Upper lobe of left lung (tissue), 4 donors: ENCODE results near the gene UBE2I.

ENCODE experiments used
- CTCF ChIP-seq, 6 experiments: fragments of 450-650 bp in 4 of 6; fragments of 200-600 bp in 2 of 6; sonication (generic) in 2 of 6; IDR thresholded peaks; one replicate each; pipeline ENCODE4 v1.5.1; 2016 to 2019; ENCODE audit warnings: antibody characterized with exemption in 6 of 6
- POLR2A ChIP-seq, 4 donors: fragments of 450-650 bp; IDR thresholded peaks; one replicate each; pipeline ENCODE4 v1.5.1; 2016 to 2017; ENCODE audit warnings: antibody characterized with exemption in 4 of 4, mild to moderate bottlenecking in 2 of 4

GRCh38 chr16:1271380-1271723 lies 38.1 kb upstream of the UBE2I start:
- TF ChIP-seq CTCF (IDR thresholded peaks at IDR 0.05) (no peak), POLR2A (IDR thresholded peaks at IDR 0.05) (no peak)
